Spleen (tissue), 11 donors: ENCODE data around the gene MAP1LC3B. TPM values are rescaled to one million over a fixed set of nuclear protein-coding genes. Genes with fewer than 3 reads are reported as not detected.

Experiments used
- DNase-seq: peaks from one replicate; pipeline ENCODE4 v3.0.0-alpha.2; 2020
- H3K27ac ChIP-seq, 8 donors: fragments of 200-600 bp; sonication (generic) in 7 of 8; 1 replicate in 4 of 8; 2 replicates in 4 of 8; pipeline versions ENCODE4 v1.5.0 to v1.8.0; 2016 to 2021; ENCODE audit warnings: inconsistent platforms in 4 of 8, mild to moderate bottlenecking in 4 of 8, moderate library complexity in 1 of 8
- H3K27me3 ChIP-seq, 7 donors: fragments of 200-600 bp; sonication (generic) in 6 of 7; replicated peaks in 1 of 7; 1 replicate in 4 of 7; 2 replicates in 3 of 7; pipeline versions ENCODE4 v1.5.0 to v1.8.0; 2016 to 2021; ENCODE audit warnings: inconsistent platforms in 3 of 7, mild to moderate bottlenecking in 1 of 7
- H3K36me3 ChIP-seq, 6 donors: fragments of 200-600 bp; sonication (generic) in 5 of 6; 1 replicate in 4 of 6; 2 replicates in 2 of 6; pipeline versions ENCODE4 v1.5.0 to v1.8.0; 2016 to 2021; ENCODE audit warnings: inconsistent platforms in 2 of 6
- H3K4me1 ChIP-seq, 6 donors: fragments of 200-600 bp; sonication (generic) in 5 of 6; 1 replicate in 3 of 6; 2 replicates in 3 of 6; pipeline versions ENCODE4 v1.5.0 to v1.8.0; 2016 to 2021; ENCODE audit warnings: inconsistent platforms in 3 of 6
- H3K4me3 ChIP-seq, 8 donors: fragments of 200-600 bp; sonication (generic) in 7 of 8; 1 replicate in 4 of 8; 2 replicates in 4 of 8; pipeline versions ENCODE4 v1.5.0 to v1.8.0; 2016 to 2021; ENCODE audit warnings: inconsistent platforms in 4 of 8, mild to moderate bottlenecking in 4 of 8, moderate library complexity in 2 of 8
- H3K9me3 ChIP-seq, 8 donors: fragments of 200-600 bp; sonication (generic) in 7 of 8; 1 replicate in 4 of 8; 2 replicates in 4 of 8; pipeline versions ENCODE4 v1.5.0 to v1.8.0; 2016 to 2021; ENCODE audit warnings: inconsistent platforms in 4 of 8
- CTCF ChIP-seq, 11 experiments: fragments of 200-600 bp in 7 of 11; fragments of 450-650 bp in 4 of 11; sonication (generic) in 4 of 11; IDR thresholded peaks in 8 of 11; conservative IDR thresholded peaks in 3 of 11; 1 replicate in 7 of 11; 2 replicates in 4 of 11; pipeline versions ENCODE4 v1.4.0 to v1.8.0; 2016 to 2021; ENCODE audit warnings: antibody characterized with exemption in 11 of 11, inconsistent platforms in 4 of 11, mild to moderate bottlenecking in 1 of 11
- POLR2A ChIP-seq, 3 donors: fragments of 450-650 bp; IDR thresholded peaks; one replicate each; pipeline ENCODE4 v1.5.1; 2017; ENCODE audit warnings: antibody characterized with exemption in 3 of 3, mild to moderate bottlenecking in 1 of 3
- POLR2AphosphoS5 ChIP-seq, 3 donors: sonication (generic); formaldehyde crosslinking; IDR thresholded peaks; one replicate each; pipeline ENCODE4 v1.5.1; 2017; ENCODE audit warnings: antibody characterized with exemption in 3 of 3
- WGBS, 5 donors: extraction: QIAGEN DNeasy Blood & Tissue Kit in 3 of 5; methylation state at CpG; one replicate each; pipeline versions ENCODE4 v1.1.5 to v1.1.7; 2013 to 2018; 5-methylcytosine and 5-hydroxymethylcytosine counted together
- intact Hi-C: fragments of 100-400 bp; cut with DNase I; formaldehyde crosslinking; loops from one replicate; pipeline ENCODE4 v1.15.0; 2023; ENCODE audit warnings: low total_unique reads
- polyA plus RNA-seq, 3 donors: library from polyadenylated mRNA; stranded (reverse); fragments of 200-250 nt; gene quantifications; one replicate each; pipeline ENCODE4 v1.2.1, GENCODE V29; 2013
- total RNA-seq, 7 donors: library from RNA; depleted of rRNA in 3 of 7; stranded (reverse); fragments of >200 nt in 3 of 7; fragmentation: NEBNext Ultra II Directional in 4 of 7; extraction: Animal tissue kit (Norgen Biotek cat#: 25700) in 4 of 7; gene quantifications; one replicate each; pipeline versions ENCODE4 v1.1.0 to v1.2.1, GENCODE V29; 2016 to 2021
- donor health status: healthy with polysubstance abuse.
- donor health status: DM: no; HTN: no; CAD: no; lungs with moderate emphysema.
- donor health status: DM: no; HTN: no; CAD: no.
- donor health status: Bipolar disorder and iron deficiency.
- donor health status: healthy.
- donor health status: DM: no; HTN: no; CAD: no.
- donor health status: DM: yes; HTN: yes; CAD: no.

MAP1LC3B gene
- total and polyA plus RNA-seq, 10 donors: 32.3 to 71.4 (median 54.9) TPM

- Histone ChIP-seq H3K9me3 (no peaks in the 10 kb centered on the region), H3K36me3 (peaks cover 0 to 90% (median 50%) of the 10 kb centered on the region in 6 donors), H3K4me3 (no peak overlapping the region), H3K27me3 (no peaks in the 10 kb centered on the region), H3K27ac (no peak overlapping the region), H3K4me1 (peaks cover 0 to 23% (median 19%) of the 10 kb centered on the region in 6 donors)
- no peak for TF ChIP-seq POLR2AphosphoS5 (IDR thresholded peaks at IDR 0.05)
- no peak for TF ChIP-seq CTCF (IDR thresholded peaks at IDR 0.05 in 8 of 11, conservative IDR thresholded peaks at IDR 0.05 in 3 of 11)
- no peak for TF ChIP-seq POLR2A (IDR thresholded peaks at IDR 0.05)
- DNase-seq: peak; percentile 60
- WGBS, 5 donors: 82 to 93% (median 92%) methylated on average over 10 to 14 of the region's 14 CpGs
- intact Hi-C loops: no loop called here
Measured at GRCh38 chr16:87410968-87411367, 18.8 kb downstream of the MAP1LC3B start.

- H3K27ac ChIP-seq: no peak overlapping the region
- H3K9me3 ChIP-seq: no peaks in the 10 kb centered on the region
- no peak overlapping the region for H3K4me3 ChIP-seq
- peak; percentile 70 for DNase-seq
- H3K27me3 ChIP-seq: no peaks in the 10 kb centered on the region
- intact Hi-C loops: no loop called here
- peaks cover 0 to 21% (median 18%) of the 10 kb centered on the region in 6 donors for H3K4me1 ChIP-seq
- H3K36me3 ChIP-seq: peaks cover 0 to 90% (median 52%) of the 10 kb centered on the region in 6 donors
- 92 to 96% (median 95%) methylated on average over 45 to 49 of the region's 49 CpGs for WGBS, 5 donors
- no peak for TF ChIP-seq CTCF (IDR thresholded peaks at IDR 0.05 in 8 of 11, conservative IDR thresholded peaks at IDR 0.05 in 3 of 11)
- no peak for TF ChIP-seq POLR2A (IDR thresholded peaks at IDR 0.05)
- peak in 2 of 3 donors; percentile 17 to 60 for TF ChIP-seq POLR2AphosphoS5 (IDR thresholded peaks at IDR 0.05)
Measured at GRCh38 chr16:87411375-87412271, 19.5 kb downstream of the MAP1LC3B start.

- peaks cover 0 to 14% (median 10%) of the 10 kb centered on the region in 6 donors for H3K4me1 ChIP-seq
- no peaks in the 10 kb centered on the region for H3K9me3 ChIP-seq
- no peaks in the 10 kb centered on the region for H3K27me3 ChIP-seq
- TF ChIP-seq POLR2AphosphoS5 (IDR thresholded peaks at IDR 0.05): peak in 1 of 3 donors; percentile 17
- no peak for TF ChIP-seq CTCF (IDR thresholded peaks at IDR 0.05 in 8 of 11, conservative IDR thresholded peaks at IDR 0.05 in 3 of 11)
- TF ChIP-seq POLR2A (IDR thresholded peaks at IDR 0.05): no peak
- no peak overlapping the region for H3K27ac ChIP-seq
- no peak overlapping the region for H3K4me3 ChIP-seq
- peaks cover 0 to 94% (median 58%) of the 10 kb centered on the region in 6 donors for H3K36me3 ChIP-seq
- WGBS, 5 donors: 90 to 94% (median 92%) methylated on average over 26 to 31 of the region's 31 CpGs
- intact Hi-C loops: no loop called here
- peak; percentile 69 for DNase-seq
Measured at GRCh38 chr16:87412371-87412995, 20.3 kb downstream of the MAP1LC3B start.

- intact Hi-C loops: no loop called here
- no peak overlapping the region for H3K27ac ChIP-seq
- 92 to 99% (median 94%) methylated on average over 19 to 27 of the region's 27 CpGs for WGBS, 5 donors
- H3K36me3 ChIP-seq: peaks cover 0 to 94% (median 63%) of the 10 kb centered on the region in 6 donors
- DNase-seq: peak; percentile 72
- no peaks in the 10 kb centered on the region for H3K9me3 ChIP-seq
- TF ChIP-seq CTCF (IDR thresholded peaks at IDR 0.05 in 8 of 11, conservative IDR thresholded peaks at IDR 0.05 in 3 of 11) (no peak), POLR2AphosphoS5 (IDR thresholded peaks at IDR 0.05) (no peak), POLR2A (IDR thresholded peaks at IDR 0.05) (no peak)
- no peak overlapping the region for H3K4me3 ChIP-seq
- H3K27me3 ChIP-seq: no peaks in the 10 kb centered on the region
- peaks cover 0 to 9% (median 6%) of the 10 kb centered on the region in 6 donors for H3K4me1 ChIP-seq
Measured at GRCh38 chr16:87412996-87413421, 20.9 kb downstream of the MAP1LC3B start.
